Stimulated activated CD8-positive, alpha-beta memory T cell treated with anti-CD3 and anti-CD28 coated beads, Interleukin-7, amount 100 ng/mL, for 1 hour (primary cell): Measurements from ENCODE around the gene RNF150.

Source experiments
- DNase-seq, 2 donors: peaks; one replicate each; pipeline ENCODE4 v3.0.0-alpha.2; 2020; ENCODE audit warnings: low read depth in 2 of 2

Gene RNF150

DNA sequence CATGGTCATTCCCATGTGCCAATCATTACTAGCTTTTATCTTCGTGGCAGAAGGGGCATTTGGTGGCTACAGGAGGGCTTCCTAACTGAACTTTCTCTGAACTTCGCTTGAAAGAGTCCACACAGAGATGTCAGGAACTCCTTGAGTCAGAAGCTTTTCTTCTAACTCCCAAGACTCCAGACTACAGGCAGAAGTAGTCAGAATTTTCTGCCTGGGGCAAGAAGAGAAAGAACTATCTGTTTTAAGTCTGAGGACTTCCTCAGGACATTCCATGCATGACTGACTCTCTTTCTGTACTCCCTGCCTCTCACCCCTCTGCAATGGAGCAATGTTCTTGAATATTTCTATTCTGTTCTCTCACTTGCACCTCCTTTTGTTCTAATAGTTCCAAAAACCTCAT is 206.6 kb downstream of the RNF150 start:
- no peak for DNase-seq

DNA sequence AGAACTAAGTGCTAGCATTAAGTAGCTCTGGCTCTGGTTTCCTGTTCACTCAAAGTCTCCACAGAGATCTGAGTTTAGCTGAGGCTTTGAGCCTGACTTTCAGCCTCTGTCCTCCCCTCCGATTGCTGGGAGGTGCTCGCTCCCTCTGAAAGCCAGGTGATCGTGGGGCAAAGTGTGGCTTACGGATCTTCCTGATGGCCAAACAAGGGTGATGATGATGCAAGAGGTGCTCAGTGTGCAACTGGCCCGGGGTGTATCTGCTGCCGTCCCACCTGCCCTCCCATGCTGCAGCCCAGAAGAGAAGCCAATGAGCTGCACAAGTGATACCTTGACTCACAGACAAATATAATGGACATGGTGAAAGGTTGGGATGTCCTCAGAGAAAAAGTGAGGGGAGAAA is 207.9 kb downstream of the RNF150 start:
- DNase-seq = no peak

DNA sequence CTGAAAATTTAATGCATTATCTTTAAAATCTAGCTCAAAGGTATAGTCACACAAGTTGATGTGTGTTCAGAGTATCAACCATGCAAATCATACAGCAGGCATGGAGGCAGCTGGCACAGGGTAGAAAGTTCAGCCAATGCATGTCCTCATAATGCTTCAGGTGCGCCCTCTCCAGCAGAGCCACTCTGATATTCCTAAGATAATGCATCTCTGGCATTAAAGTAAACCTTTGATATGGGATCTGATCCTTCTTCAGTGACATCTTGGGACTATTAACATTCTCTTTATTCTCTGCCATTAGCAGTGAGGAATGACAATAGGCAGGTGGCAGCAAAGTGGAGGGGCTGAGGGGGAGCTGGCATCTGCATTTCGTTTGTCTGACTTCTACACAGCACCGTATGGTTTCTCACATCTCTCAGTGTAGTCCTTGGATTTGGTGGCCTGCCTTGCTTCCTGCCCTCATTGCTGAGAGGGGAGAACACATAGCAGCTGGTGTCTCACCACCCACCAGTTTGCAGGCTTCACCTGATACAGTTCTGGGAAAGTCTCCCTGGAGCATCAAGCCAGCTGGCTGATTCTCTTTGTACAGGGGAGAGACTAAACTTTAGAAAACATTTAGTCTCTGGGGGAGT is 208.4 kb downstream of the RNF150 start:
- no peak for DNase-seq

DNA sequence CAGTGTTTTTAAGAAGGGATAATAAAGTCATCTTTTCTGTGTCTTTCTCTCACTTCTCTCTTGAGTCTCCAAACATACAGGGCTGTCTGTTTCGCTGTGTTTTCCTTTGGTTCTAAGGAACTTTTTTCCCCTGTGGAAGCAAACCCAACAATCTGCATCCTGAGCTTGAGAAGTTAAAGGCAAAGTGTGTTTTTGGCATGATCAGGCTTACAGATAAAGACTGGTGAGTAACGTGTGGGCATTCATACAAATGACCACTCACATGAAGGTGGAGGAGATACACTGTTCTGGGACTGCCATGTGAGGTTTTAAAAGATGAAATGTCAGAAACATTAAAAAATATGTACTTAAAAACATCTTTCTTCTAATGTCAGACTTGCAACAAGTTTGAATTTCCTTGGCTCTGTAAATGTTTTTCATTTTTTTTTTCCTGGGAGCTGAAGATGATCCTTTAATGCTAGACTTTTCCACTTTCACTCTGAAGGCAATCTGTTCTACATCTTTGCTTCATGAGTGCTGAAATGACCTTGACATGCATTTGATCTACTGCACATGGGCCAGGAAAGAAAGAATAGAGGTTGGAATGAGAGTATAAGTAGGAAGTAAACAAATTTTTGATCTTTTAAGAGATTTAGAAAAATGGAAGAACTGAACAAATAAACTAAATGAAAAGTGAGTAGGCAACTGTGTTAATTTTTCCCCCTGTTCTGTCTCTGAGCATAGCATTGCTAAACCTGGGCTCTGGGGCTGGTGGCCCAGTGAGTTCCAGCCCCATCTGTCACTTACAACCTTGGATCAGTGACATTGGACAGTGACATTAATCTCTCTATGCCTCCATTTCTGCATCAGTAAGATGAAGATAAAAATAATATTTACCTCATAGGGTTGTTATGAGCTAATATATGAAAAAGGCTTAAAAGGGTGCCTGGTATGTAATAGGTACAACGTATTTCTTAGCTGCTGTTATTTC is 226.0 kb downstream of the RNF150 start:
- DNase-seq = no peak

DNA sequence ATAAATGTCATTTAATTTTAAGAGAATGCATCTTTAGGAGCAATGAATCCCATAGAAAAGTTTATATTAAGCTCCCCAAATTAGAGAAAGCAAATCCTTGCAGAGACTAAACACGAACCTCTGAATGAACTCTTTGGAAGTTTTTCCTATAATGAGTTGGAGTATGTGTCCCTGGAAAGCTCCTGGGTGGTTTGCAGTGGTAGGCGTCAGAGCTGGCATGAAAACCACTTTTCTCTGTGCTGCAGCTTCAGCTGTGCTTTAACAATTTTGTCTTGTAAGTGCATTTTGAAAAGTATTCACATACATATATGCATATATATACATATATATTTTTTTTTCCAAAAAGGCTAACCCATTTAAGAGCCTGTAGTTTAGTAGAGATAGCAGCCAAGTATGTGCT is 228.4 kb downstream of the RNF150 start:
- DNase-seq = no peak

DNA sequence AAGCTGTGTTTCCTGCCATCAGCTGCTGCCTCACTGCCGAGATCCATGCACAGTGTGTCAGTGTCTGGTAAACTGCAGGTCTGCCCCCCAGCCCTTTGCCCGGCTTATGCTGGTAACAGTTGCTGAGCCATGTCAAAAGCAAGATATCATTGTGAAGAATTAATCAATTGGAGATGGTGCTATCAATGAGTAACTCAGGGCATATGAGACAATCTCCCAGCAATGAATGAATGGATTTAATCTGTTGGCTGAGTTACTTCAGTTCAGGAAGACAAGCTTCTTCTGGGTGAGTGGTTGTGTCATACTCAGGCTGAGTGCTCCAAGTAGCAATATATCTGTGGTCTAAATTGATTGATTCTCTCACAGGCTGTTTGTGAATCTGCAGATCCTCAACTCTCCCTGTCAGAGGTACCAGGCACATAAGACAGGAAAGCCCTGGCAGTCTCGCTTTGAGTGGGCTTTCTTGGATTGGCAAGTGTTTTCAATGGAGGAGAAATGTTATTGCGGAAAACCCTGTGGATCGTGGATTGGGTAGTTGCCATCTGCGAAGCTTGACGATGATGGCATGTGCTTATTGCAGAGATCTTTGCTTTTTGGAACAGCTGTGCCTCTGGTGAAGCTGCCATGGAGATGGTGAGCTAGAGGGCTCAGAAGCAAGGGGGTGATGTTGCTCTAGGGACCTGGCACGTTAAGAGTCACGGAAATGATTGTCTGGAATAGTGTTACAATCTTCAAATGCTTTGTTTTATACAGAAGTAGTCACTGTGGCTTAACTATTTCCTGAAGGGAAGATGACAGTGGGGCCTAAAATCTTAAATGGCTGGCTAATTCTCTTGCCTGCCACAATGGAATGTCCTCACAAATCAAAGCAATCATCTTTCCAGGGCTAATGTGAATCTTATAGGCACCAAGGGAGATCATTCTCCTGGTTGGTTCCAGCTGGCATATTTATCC is 229.5 kb downstream of the RNF150 start:
- no peak for DNase-seq

DNA sequence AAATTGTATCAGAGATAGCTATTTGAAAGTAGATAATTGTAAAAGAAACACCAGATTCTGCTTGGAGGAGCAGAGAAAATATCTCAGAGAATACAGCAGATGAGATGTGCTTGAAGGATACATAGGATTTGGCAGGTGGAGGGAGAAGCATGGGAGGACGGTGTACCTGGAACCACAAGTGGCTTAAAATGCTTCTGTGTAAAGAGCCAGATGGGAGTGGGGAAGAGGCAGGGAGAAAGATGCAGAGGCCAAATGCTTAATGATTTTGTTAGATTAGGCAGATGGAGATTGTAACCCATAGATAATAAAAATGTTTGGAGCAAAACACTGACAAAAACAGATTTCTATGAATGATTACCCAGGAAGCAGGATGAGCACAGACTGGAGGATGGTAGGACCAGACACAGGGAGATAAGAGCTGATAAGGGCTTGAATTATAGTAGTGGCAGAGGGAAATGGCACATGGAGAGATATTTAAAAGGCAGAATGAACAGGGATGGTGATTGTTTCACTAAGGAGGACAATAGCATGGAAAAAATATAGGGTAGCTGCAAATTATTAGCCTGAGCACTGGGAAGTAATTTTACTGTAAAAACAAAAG is 231.4 kb downstream of the RNF150 start:
- DNase-seq = no peak

DNA sequence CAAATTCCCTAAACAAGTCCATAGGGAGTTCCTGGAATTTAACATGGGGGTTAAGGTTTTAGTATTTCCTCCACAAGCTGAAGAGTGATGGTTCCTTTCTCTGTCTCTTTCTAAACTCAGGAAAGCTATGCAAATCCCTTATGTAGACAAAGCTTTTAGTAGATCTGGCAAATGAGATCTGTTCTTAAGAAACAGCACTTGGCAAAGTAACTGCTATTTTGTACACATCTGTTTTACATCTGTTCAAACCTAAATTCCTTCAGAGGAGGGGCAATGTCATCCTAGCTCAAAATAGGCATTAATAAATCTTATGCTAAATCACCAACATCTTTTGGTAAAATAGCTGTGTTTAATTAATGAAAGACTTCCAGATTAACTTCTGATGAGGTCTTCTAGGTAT is 239.3 kb downstream of the RNF150 start:
- no peak for DNase-seq

DNA sequence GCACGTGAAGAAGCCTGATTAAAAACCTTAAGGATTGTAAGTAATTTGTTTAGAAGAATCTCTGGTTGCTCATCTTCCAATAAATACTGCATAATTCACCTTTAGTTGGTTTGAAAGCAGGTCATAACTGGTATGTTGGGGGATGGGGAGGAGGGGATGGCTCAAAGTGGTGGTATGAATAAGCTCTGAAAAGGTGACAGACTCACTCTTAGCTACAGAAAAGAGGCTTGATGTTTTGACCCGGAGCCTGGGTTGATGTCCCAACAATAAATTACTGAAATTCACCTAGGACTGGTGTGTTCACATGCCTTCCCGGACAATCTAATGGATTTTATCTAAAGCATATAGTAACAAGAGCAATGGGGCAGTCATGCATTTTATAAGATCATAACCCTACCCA is 245.2 kb downstream of the RNF150 start:
- no peak for DNase-seq

DNA sequence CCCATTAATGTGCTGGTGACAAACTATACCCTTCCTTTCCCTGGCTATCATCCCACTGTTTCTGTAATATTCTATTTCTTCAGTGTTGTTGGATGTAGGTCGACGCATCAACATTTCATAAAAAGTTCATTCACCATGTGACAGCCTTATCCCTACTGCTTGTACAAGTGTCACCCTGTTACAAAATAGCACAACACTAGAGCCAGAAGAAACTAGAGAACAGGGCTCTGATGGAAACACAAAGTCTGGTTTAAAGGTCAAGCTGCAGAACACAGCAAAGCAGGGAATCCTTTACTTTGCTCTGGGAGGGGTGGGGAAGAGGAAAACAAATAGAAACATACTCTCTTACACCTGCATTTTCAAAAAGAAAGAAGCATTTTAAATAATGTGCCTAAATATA is 245.8 kb downstream of the RNF150 start:
- no peak for DNase-seq

DNA sequence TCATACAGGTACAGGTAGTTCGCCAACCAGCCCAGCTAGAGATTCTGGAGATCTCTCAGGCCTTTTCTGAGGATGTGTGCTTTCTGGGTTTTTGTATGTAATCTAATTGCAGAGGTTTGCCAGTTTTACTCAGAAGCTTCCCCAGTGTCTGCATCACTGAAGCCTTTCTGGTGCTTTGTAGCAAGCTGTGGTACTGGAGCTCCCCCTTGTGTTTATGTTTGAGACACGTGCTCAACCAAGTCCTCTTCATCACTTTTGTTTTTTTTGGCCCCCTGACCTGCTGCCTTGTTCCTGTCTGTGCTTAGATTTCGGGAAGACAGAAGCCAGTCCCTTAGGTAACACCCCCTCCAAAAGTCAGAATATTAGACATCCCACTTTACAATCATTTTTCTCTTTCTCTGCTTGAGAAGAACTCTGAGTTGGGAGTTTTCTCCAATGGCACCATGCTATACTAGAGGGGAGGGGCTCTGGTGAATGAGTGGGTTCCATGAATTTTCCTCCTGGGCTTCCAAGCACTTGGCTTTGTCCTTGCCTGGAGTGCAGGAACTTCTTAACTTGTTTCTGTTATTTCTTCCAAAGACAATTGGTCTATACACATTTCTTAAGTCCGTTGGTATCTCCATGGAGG is 248.7 kb downstream of the RNF150 start:
- no peak for DNase-seq

DNA sequence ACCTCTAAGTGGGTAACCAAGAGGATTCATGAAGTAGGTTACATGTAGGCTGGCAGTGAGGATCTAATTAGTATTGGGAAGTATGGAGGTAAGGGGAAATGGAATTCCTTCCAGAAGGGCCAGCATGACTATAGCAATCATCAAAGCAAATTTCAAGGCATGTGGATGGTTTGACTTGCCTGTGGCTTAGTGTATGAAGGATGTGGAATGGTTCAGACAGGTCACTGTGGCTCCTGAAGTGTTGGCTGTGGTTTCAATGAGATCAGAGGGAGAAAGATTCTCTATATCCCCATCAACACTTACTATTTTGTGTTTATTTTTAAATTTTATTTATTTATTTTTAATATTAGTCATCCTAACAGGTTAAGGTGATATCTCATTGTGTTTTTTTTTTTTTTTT is 255.5 kb downstream of the RNF150 start:
- DNase-seq = no peak

DNA sequence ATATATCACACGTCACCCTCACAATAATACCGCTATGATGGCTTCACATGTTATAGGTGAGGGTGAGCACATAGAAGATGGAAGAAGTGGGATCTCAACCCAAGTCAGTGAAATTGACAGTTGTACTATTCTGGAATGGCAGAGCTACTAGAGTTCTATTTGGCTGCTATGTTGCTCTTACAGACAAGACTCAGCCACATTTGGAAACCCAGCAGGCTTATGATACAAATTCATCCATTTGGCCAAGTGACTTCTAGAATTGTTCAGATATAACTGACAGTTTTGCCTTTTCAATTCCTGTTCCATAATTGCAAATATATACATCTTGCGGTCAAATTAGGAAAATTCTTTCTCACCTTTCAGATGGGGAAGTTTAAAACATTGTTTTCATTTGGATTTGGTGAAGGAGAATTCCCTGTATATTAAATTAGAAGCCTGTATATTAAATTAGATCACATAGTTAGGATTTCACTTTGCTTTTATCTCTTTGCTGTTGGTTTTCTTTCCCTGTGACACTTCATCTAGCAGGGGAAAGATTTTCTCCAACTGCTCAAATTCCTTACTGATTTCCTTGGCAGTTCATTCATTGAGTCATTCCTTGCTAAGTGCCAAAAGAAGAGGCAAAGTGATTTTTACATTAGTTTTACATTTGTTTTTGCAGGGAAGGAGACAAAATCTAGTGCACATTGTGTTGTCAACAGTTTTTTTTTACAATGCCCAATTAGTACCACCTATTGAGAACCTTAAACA is 256.5 kb downstream of the RNF150 start:
- DNase-seq = no peak

DNA sequence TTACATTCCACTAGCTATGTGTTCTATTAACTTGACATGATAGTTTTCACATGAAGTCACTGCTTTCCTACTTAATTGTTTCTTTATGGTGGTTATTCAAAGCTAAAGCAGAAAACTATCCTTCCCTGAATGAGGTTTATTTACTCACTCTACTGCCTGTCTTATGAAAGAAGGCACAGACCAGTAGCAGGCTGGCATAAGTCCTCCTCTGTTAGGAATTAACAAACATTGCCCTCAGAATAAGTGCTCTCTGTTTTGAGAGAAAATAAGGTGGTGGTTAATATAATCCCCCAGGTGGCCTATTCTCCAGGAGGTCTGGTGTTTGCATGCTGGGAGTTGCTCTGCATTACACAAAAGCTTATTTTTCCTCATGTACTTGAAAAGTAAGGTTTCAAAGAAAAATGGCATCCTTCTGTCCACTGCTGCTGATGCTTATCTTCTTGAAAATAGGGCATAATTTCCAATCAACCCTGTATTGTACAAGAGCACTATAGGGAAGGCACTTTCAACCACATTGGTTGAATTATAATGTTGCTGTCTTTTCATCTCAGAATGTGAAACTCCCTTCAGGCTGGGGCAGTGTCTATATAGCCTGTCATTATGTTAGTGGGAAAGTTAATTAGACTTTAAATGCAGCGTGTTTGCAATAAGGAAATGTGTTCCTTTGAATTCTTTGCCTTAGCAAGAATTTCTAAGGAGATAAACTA is 257.4 kb downstream of the RNF150 start:
- DNase-seq = no peak

DNA sequence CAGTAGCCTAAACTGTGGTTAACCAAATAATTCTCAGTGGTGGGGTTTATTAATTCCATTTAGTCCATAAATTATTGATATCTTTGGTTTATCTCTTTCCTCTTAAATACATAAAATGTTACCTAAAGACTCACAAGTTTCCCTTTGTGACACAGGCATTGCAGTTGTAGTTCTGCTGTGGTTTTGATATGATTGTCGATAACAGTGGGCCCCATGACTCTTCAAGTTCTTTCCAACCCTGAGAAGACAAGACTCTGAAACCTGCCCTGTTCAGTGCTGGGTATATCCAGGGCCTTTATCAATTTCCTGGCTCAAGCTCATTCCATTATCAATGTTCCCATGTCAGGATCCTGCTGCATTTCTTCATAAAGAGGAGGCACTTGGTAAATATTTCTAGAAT is 259.2 kb downstream of the RNF150 start:
- DNase-seq = no peak

DNA sequence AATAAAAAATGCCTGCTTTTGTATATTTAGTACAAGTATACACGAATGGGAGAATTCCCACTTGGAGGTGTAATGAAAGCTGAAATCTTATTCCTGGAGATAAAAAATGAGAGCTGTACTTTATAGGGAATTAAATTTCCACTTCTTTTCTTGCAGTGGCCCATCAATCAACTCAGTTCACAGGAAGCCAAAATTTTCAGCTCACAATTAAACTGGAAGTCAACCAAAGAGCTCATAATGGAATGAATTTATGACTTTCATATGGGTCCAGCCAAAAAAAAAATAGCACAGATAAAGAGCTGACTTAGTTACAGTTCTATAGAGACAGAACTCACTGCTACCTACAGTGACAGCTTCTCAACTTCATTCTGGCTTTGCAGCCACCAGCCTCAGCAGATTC is 261.9 kb downstream of the RNF150 start:
- DNase-seq = no peak

DNA sequence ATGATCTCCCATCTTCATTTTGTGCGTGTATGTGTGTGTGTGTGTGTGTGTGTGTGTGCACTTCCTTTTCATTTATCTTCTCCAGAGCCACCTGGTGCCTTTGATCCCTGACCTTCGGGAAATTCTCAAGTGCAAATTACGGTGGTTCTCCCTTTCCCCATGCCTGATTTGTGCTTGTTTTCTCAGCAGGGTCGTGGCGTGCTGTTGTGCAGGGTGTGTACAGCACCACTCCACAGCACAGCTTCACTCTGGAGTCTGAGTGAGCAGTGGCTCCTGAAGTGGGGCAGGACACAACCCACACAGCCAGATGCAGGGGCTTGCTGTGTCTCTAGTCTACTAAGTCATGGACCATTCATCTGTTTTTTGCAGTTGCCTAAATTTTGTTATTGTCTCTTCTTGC is 262.8 kb downstream of the RNF150 start:
- no peak for DNase-seq

DNA sequence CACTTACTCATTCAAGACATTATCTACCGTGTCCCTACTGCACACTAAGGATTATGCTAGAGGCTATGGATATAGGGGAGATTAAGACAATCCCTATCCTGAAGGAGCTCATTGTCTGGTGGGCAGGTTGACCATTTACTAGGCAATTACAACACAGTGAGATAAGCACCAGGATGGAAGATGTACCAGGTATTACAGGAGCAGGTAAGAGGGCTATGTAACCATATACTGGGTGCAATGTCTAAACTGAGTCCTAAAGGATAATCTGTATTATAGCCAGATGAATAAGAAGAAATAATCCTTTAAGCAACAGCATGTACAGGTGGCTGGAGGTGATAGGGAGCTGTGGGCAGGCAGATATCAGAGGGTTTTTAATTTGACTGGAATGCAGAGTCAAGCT is 263.8 kb downstream of the RNF150 start:
- no peak for DNase-seq

DNA sequence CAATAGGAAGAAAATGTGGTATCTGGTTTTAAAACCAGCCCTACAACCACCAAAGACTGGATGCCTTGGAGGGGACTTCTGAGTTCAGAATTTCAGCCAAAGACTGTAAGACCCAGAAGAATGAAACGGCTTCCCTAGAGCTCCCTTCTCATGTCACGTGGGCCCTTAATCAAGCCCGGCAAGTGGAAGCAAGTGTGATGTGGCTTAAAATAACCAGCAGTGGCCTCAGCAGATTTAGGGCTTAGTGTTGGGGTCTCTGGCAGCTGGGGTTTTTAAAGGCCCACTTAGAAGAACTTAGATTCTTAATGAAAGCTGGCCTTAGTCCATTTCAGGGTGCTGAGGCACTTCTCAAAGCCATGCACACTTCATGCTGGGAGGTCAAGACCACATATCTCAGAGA is 265.9 kb downstream of the RNF150 start:
- DNase-seq = no peak

DNA sequence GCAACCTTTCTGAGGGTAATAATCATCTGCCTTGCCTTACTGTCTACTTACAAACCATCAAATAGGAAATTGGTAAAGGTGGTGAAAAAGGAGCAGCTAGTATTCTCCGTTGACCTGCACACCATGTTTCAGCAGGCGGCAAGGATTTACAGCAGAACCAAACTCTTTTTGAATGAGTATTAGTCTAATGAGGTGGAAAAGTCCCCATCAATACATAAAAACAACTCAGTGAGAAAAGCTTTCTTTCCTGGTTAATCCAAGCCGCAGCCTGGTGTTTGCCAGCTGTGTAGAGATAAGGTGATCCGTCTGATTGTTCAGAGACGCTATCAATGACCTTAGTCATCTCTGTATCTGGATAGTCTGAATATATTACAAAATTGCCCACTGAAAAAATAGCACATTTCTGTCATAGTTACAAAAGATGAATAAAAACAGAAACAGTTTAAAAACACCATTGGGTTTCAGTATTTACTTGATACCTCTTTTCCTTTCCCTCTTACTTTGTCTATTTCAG is 266.7 kb downstream of the RNF150 start:
- no peak for DNase-seq
